ENCODE measurements around the gene IP6K1.

GRCh38 chr3:49706456-49707112, 79.8 kb downstream of the IP6K1 start:
- TF ChIP-seq SMAD5 (IDR thresholded peaks at IDR 0.05; ENCODE audit: low read depth), result no peak
- no peak for TF ChIP-seq MYC (IDR thresholded peaks at IDR 0.05; ENCODE audit: insufficient read depth, insufficient read length, insufficient replicate concordance, low read length, severe bottlenecking)
- no peak for TF ChIP-seq SMAD1 (IDR thresholded peaks at IDR 0.05; ENCODE audit: low read depth, partially characterized antibody)
- no peak for TF ChIP-seq EP300 (IDR thresholded peaks at IDR 0.05; ENCODE audit: borderline replicate concordance in 1 of 2, control insufficient read depth in 1 of 2, low read depth in 2 of 2, low read length in 2 of 2)
- no peak for TF ChIP-seq CBX3 (IDR thresholded peaks at IDR 0.05; ENCODE audit: borderline replicate concordance, low read depth)
- 0 out of 2 replicates have a peak, but pooled peaks have one; percentile 24 for TF ChIP-seq POLR2A (IDR thresholded peaks at IDR 0.05; ENCODE audit: low read depth, low read length)
- TF ChIP-seq CHD4 (IDR thresholded peaks at IDR 0.05), result no peak
- no peak for TF ChIP-seq NR2F1 (conservative IDR thresholded peaks at IDR 0.05)
